IMR-90 (cell line): ENCODE data around the gene IQCE. TPM values are rescaled to one million over a fixed set of nuclear protein-coding genes. Genes with fewer than 3 reads are reported as not detected.

ENCODE experiments used
- CEBPB ChIP-seq: IDR thresholded peaks from 2 replicates; pipeline ENCODE4 v1.6.1; 2012; ENCODE audit warnings: low read depth, low read length, improper control_type of control experiment
- FOS ChIP-seq: fragments of 150-350 bp; IDR thresholded peaks from 2 replicates; pipeline ENCODE4 v1.6.1; 2016; ENCODE audit warnings: low read depth, low read length
- RAD21 ChIP-seq: IDR thresholded peaks from 2 replicates; pipeline ENCODE4 v1.6.1; 2012; ENCODE audit warnings: low read length, improper control_type of control experiment
- RCOR1 ChIP-seq: IDR thresholded peaks from 2 replicates; pipeline ENCODE4 v1.6.1; 2012; ENCODE audit warnings: mild to moderate bottlenecking, low read length, improper control_type of control experiment; ENCODE audit not compliant: insufficient replicate concordance
- polyA plus RNA-seq, 3 experiments: library from polyadenylated mRNA; depleted of rRNA; stranded (reverse); fragments of >200 nt; gene quantifications; 2 replicates each; pipeline ENCODE4 v1.2.3, GENCODE V29; 2012; ENCODE audit warnings: low replicate concordance in 1 of 3
- total RNA-seq: library from RNA; depleted of rRNA; stranded (reverse); fragments of >200 nt; gene quantifications from 2 replicates; pipeline ENCODE4 v1.2.3, GENCODE V29; 2012
- TF ChIP-seq, protein P1 (sequence below): conservative IDR thresholded peaks from 2 replicates; pipeline ENCODE4 v1.5.1; 2012; ENCODE audit warnings: mild to moderate bottlenecking, low read depth, low read length, improper control_type of control experiment

Gene IQCE
- total and polyA plus RNA-seq, 2 of the 4 experiments (the other 2 are of a cell fraction) = 5.0 to 6.3 TPM

DNA sequence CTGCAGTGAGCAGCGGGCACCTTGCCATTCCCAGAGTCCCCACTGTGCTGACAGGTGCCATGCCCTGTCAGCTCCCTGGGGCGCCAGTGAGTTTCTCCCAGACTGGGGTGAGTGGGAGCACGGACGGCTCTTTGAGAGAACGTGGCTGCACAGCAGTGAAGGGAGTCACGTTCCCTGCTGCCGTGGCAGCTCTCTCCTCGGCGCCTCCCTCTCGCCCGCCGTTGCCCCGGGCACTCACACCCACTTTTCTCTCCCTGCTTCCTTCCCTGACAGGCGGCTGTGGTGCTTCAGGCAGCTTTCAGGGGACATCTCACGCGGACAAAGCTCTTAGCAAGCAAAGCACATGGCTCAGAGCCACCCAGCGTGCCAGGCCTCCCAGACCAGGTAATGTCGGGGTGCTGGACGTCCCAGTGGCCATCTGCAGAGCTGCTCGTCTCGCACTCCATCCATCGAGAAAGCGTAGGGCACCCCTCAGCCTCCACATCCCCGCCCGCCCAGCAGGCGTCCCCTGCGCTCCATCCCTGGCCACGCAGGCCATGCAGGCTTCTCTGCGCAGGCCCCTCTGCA, 45.9 kb downstream of the IQCE start (continued):
- TF ChIP-seq, protein P1, sequence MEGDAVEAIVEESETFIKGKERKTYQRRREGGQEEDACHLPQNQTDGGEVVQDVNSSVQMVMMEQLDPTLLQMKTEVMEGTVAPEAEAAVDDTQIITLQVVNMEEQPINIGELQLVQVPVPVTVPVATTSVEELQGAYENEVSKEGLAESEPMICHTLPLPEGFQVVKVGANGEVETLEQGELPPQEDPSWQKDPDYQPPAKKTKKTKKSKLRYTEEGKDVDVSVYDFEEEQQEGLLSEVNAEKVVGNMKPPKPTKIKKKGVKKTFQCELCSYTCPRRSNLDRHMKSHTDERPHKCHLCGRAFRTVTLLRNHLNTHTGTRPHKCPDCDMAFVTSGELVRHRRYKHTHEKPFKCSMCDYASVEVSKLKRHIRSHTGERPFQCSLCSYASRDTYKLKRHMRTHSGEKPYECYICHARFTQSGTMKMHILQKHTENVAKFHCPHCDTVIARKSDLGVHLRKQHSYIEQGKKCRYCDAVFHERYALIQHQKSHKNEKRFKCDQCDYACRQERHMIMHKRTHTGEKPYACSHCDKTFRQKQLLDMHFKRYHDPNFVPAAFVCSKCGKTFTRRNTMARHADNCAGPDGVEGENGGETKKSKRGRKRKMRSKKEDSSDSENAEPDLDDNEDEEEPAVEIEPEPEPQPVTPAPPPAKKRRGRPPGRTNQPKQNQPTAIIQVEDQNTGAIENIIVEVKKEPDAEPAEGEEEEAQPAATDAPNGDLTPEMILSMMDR = no peak
- TF ChIP-seq RCOR1 = no peak
- TF ChIP-seq FOS = no peak
- no peak for TF ChIP-seq CEBPB
- TF ChIP-seq RAD21 = no peak
